GM12878 (cell line): ENCODE measurements around the gene VTI1A.

ENCODE experiments used
- POLR2A ChIP-seq: IDR thresholded peaks from 2 replicates; pipeline ENCODE4 v1.6.1; 2011; ENCODE audit warnings: low read depth, mild to moderate bottlenecking, low read length
- TF ChIP-seq, protein P1 (sequence below): fragments of 450-650 bp; IDR thresholded peaks from 2 replicates; pipeline ENCODE4 v1.6.1; 2016; ENCODE audit warnings: mild to moderate bottlenecking, moderate library complexity, borderline replicate concordance
- TF ChIP-seq, protein P2 (sequence below): fragments of 450-650 bp; formaldehyde crosslinking; IDR thresholded peaks from 2 replicates; pipeline ENCODE4 v1.5.0; 2022; ENCODE audit warnings: mild to moderate bottlenecking, missing genetic modification characterization

DNA sequence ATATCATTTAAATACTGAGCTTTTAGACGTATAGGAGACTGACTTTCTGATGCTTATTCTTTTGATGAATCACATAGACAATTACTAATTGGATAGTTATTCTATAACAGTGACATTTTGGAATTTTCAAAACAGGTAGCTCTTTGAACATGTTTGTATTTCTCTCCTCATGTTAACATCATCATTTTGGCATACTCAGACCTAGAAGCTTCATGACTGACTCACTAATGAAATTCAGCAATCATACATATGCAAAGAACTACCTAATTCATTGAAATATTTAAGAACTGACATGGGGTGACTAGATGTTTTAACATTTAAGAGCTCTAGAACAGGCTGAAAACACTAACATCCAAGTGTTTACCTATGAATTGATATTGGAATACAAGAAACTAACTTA is 192.3 kb downstream of the VTI1A start:
- TF ChIP-seq POLR2A: no peak
- TF ChIP-seq, protein P1, sequence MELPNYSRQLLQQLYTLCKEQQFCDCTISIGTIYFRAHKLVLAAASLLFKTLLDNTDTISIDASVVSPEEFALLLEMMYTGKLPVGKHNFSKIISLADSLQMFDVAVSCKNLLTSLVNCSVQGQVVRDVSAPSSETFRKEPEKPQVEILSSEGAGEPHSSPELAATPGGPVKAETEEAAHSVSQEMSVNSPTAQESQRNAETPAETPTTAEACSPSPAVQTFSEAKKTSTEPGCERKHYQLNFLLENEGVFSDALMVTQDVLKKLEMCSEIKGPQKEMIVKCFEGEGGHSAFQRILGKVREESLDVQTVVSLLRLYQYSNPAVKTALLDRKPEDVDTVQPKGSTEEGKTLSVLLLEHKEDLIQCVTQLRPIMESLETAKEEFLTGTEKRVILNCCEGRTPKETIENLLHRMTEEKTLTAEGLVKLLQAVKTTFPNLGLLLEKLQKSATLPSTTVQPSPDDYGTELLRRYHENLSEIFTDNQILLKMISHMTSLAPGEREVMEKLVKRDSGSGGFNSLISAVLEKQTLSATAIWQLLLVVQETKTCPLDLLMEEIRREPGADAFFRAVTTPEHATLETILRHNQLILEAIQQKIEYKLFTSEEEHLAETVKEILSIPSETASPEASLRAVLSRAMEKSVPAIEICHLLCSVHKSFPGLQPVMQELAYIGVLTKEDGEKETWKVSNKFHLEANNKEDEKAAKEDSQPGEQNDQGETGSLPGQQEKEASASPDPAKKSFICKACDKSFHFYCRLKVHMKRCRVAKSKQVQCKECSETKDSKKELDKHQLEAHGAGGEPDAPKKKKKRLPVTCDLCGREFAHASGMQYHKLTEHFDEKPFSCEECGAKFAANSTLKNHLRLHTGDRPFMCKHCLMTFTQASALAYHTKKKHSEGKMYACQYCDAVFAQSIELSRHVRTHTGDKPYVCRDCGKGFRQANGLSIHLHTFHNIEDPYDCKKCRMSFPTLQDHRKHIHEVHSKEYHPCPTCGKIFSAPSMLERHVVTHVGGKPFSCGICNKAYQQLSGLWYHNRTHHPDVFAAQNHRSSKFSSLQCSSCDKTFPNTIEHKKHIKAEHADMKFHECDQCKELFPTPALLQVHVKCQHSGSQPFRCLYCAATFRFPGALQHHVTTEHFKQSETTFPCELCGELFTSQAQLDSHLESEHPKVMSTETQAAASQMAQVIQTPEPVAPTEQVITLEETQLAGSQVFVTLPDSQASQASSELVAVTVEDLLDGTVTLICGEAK: no peak
- TF ChIP-seq, protein P2, sequence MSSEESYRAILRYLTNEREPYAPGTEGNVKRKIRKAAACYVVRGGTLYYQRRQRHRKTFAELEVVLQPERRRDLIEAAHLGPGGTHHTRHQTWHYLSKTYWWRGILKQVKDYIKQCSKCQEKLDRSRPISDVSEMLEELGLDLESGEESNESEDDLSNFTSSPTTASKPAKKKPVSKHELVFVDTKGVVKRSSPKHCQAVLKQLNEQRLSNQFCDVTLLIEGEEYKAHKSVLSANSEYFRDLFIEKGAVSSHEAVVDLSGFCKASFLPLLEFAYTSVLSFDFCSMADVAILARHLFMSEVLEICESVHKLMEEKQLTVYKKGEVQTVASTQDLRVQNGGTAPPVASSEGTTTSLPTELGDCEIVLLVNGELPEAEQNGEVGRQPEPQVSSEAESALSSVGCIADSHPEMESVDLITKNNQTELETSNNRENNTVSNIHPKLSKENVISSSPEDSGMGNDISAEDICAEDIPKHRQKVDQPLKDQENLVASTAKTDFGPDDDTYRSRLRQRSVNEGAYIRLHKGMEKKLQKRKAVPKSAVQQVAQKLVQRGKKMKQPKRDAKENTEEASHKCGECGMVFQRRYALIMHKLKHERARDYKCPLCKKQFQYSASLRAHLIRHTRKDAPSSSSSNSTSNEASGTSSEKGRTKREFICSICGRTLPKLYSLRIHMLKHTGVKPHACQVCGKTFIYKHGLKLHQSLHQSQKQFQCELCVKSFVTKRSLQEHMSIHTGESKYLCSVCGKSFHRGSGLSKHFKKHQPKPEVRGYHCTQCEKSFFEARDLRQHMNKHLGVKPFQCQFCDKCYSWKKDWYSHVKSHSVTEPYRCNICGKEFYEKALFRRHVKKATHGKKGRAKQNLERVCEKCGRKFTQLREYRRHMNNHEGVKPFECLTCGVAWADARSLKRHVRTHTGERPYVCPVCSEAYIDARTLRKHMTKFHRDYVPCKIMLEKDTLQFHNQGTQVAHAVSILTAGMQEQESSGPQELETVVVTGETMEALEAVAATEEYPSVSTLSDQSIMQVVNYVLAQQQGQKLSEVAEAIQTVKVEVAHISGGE (CRISPR knock-in tag): no peak
